GM21717 (cell line): Measurements from ENCODE around the gene TBX10.

Source experiments
- ATAC-seq: cut with Tn5 transposase; IDR thresholded peaks from one replicate; pipeline ENCODE4 v1.9.1; 2021; ENCODE audit warnings: mild to moderate bottlenecking, moderate library complexity; ENCODE audit not compliant: unreplicated experiment

TBX10 gene

GRCh38 chr11:67581469-67581868, 58.1 kb downstream of the TBX10 start:
- no peak for ATAC-seq
